ENCODE results near the gene ACKR3.

The ACKR3 gene

DNA sequence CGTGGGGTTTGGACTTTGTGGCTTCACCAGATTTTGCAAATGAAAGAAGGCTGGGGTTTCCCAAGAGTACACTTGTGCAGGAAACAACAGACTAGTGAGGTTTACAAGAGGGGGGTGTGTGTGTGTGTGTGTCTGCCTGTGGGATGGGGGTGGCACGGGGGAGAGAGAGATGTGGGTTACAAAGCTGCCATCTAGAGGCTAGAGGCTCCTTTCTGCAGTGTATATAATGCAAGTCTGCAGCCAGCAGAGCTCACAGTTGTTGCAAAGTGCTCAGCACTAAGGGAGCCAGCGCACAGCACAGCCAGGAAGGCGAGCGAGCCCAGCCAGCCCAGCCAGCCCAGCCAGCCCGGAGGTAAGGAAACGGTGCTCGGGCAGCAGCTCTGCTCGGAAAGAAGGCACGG lies at the start of gene ACKR3:
TSS of gene ACKR3 (plus strand) at position 253 of the 401 bp plus-strand sequence. CDS start 10,641 bp downstream, outside the sequence.
- peak; percentile 65 for DNase-seq (ENCODE audit: low read depth)

DNA sequence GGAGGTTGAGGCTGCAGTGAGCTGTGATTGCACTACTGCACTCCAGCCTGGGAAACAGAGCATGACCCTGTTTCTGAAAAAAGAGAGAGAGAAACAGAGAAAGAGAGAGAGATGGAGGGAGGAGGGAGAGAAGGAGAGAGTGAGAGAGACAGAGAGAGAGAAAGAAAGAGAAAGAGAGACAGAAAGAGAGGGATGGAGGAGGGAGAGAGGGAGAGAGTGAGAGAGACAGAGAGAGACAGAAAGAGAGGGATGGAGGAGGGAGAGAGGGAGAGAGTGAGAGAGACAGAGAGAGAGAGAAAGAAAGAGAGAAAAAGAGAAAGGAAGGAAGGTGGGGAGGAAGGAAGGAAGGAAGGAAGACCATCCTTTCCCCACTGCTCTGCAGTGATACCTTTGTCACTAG lies 48.1 kb upstream of the ACKR3 start:
- DNase-seq (ENCODE audit: low read depth) = no peak

DNA sequence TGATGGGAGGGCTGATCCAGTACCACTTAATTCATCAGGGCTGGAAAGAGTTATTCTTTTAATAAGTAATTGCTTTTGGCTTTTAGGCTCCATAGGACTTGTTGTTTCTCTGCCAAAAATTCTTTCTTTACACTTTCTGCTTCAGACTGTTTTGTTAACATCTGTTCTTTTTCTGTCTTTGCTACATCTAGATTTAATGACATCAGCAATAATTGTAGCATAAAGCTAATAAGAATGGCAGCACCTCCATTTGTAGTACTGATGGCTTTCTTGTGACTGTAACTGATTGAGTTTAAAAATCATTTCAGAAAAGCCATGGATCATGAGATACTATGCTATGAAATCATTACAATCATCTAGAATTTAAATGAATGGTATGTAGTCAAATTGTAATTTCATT lies 46.4 kb upstream of the ACKR3 start:
- DNase-seq (ENCODE audit: low read depth) = no peak

DNA sequence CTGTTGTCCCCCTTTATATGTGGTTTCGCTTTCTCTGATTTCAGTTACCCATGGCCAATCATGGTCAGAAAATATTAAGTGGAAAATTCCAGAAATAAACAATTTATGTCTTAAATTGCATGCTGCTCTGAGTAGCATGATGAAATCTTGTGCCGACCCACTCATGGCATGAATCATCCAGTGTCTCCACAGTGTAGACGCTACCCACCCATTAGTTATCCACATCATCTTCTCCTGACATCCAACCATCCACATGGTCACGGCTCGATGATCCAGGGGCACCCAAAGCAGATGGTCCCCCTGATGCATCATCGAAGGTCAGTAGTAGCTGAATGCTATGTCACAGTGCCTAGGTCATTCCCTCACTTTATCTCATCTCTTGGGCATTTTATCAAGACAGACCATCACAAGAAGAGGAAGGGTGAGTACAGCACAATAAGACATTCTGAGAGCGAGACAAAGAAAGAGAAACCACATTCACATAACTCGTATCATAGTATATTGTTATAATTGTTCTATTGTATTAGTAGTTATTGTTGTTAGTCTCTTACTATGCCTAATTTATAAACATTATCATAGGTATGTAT lies 44.1 kb upstream of the ACKR3 start:
- DNase-seq (ENCODE audit: low read depth) = no peak

DNA sequence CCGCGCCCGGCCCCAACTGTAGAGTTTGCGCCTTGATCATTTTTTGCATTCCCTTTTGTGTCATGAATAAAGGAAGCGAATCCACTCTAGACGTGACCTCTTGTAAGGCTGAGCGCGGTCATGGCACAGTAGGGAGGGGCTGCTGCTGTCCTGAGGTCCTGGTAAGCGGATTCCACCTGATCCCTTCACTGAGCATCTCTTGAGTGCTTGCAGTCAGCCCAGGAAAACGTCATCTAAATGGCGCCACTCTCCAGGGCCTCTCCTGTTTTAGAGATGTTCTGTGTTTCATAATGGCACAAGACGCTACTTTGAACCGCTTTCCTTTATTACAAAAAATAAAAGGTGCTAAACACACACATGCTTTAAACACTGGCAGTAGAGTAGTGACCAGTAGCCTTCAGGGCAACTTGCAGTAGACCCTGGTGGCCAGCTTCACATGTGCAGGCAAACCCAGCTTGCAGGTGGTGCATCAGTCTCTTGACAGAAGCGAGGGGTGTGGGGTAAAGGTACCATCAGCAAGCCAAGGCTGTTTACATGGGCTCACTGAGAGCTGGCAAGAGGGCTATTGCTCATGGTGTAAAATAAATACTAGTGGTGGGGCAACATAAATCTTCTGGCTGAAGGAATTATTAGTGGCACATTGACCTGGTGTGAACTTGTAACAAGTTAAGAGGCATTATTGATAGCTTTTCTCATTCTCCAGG lies 43.0 kb upstream of the ACKR3 start:
- no peak for DNase-seq (ENCODE audit: low read depth)

DNA sequence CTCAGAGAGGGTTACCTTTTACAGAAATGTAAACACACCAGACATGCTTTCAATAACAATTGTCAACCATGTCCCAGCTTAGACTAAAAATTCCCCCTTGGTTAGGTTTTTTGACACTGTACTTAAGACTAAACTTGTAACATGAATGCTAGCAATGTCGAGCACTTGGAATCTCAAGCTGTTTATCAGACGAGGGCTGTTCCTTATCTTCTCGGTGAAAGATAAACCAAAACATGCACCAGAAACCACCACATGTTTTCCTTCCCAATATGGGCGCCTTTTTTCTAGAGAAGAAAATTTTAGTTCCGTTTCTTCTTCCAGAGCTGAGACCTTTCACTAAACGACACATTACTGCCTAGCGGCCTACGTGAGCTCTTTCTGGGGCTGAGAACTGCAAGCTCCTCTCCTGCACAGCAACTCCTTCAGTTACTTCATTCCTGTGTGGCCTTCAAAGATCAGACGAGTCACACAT lies 42.4 kb upstream of the ACKR3 start:
- no peak for DNase-seq (ENCODE audit: low read depth)

DNA sequence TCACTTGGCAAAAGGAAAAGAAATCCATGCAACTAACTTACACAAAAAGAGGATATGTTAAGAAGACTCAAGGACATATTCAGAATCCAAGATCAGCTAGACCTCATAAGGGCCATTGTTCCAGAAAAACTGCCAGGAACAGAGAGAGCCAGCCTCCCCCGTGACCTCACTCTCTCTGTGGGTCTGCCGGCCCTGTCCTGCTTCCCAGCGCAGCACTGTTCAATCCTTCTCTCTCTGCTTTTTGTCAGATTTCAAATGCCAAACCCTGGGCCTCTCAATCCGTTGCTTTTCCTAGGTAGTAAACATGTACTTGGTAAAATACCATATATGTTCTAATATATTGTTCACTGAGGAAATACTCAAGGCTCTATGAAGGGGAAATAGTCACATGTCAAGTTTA lies 40.0 kb upstream of the ACKR3 start:
- no peak for DNase-seq (ENCODE audit: low read depth)

DNA sequence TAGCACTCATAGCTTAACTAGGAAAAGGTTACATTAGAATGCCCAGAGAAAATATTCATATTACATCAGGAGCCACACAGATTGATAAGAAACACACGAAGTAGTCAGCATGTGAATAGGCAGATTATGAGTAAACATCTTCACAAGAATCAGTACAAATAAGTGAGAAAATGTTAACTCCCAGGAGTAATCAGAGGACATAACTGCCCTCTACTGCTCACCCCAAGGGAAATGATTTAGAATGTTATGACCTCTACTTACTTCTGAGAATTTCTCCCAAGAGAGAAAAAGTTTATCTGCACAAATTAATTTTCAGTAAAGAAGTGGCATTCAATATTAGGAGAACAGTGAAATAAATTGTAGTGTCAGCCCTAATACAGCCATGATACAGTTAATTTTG lies 39.1 kb upstream of the ACKR3 start:
- DNase-seq (ENCODE audit: low read depth) = no peak

DNA sequence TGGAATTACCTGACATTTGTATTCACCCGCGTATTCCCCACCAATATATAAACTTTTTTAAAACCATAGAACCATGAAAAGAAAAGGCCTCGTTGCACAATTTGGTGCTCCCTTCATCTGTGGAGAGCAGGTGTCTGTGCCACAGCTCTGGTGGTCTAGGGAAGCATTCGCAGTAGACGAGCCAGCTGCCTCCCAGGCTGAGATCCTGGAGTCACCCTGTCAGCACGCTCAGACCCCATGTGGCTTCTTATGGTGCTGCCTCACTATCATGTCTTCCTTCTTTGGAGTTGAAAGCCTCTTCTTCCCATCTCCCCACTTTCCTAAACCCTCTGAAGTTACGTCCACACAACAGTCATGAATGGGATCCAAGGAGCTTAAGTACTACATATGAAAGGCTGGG lies 38.4 kb upstream of the ACKR3 start:
- no peak for DNase-seq (ENCODE audit: low read depth)

DNA sequence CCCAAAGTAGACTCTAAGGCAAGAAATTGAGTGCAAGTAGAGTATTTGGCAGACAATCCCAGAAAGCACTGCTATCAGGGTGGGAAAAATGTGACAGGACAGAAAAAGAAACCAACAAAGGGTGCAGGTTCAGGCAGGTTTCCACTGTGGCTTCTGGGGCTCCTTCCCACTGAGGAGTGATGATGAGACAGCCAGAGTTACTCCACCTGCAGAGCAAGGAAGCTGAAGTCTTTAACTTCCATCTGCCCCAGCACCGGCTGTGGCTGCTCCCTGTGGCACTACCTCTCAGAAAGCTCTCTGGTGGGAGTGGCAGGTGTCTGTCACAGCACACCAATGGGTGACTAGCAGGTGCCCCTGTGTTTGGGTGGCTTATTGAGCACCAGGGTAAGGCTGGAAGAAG lies 37.6 kb upstream of the ACKR3 start:
- no peak for DNase-seq (ENCODE audit: low read depth)

DNA sequence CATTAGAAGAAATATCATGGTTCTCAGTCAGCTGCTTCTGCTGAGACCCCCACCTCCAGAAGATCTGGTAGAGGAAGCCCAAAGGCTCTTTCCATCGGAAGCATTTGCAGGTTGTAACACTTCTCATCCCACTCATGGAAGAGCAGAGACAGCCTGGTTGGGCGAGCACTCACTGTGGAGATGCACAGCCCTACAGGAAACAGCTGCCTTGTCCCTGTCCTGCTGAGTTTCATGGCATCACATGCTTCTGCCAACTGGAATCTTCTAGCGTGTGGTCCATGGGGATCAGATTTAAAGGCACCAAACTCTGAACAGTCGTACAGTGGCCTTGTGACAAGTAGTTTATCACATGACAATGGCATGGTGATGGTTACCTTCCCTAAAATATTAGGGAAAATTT lies 36.3 kb upstream of the ACKR3 start:
- no peak for DNase-seq (ENCODE audit: low read depth)

DNA sequence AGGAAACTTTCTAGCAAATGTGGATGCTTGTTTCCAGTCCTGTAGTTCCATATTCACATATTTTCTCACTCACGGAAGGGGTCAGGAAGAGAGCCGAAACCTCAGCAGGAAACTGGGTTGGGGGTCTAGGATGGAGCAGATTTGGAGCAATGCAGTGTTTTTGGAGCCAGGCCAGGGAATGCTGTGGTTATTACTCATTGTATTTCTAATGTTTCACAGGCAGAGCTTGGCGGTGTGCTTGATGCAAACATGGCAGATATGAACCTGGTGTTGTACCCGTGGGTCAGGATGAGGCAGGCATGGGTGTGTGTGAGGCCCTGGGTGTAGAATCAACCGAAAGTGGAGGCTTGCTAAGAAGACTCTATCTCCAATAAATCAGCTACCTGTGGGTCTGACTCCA lies 34.6 kb upstream of the ACKR3 start:
- DNase-seq (ENCODE audit: low read depth) = no peak

DNA sequence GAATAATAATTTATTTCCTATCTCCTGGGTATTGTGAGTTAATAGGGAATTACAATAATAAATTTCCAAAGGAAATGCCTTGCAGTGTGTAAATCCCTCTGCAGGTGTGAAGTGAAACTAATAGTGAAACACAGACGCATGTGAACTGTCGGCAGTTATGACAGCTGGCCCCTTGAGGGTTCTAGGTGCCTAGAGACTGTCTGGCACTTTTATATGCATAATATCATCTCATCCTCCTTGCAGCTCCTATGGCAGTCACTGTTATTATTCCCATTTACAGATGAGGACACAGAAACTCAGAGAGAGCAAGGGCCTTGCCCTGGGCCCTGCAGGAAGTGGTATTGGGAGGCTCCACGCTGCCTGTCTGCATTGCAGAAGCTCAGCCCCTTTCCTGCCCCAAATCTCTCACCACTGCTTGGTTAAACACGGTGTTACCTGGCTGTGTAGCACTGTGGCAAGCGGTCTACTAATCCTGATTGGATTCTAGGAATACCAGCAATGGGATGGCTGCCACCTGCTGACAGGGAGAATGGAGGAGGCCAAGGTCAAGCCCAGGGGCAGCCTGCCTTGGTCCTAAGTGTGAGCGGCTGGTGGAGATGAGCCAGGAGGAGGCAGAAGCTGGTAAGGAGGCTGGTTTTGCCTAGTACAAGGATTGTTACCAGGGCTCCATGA lies 32.8 kb upstream of the ACKR3 start:
- no peak for DNase-seq (ENCODE audit: low read depth)

DNA sequence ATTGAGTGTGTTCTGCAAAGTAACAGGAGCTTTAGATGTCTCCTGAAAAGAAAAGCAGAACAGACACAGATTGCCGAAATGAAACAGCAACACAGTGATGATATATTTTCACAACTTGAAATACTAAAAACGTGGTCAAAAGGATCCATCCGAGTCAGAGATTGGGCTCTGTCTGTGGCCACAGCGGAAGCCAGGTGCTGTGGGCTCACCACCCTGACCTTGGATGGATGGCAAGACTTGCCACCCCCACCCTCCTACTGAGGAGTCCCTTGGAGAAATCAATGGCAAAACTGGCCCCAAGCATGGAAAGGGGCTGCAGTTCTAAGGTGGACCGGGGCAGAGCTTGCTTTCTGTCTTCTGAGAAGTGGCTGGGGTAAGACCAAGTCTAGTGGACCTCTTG lies 31.4 kb upstream of the ACKR3 start:
- no peak for DNase-seq (ENCODE audit: low read depth)

DNA sequence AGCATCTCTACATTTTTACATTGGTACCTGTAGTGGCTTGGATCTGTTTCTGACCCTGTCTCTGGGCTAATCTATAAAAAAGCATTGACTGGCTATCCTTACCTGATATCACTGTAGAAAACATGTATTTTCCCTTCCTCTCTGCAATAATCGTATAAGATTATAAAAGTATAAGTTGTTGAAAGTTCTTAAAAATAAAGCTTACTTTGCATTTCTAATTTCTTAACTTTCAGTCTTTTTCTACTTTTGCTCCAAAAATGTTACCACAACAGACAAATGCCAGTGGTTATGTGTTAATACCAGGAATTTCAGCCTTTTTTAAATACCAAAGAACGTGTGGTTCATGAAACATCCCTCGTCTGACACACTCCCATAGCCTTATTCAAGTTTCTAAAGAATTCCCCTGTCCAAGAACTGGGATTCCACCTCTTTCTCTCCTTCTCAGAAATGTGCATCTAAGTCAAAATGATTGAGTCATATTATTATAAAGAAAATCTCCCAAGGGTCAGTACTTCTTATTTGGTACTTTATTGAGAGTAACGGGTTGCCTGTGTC lies 28.5 kb upstream of the ACKR3 start:
- peak; percentile 12 for DNase-seq (ENCODE audit: low read depth)

DNA sequence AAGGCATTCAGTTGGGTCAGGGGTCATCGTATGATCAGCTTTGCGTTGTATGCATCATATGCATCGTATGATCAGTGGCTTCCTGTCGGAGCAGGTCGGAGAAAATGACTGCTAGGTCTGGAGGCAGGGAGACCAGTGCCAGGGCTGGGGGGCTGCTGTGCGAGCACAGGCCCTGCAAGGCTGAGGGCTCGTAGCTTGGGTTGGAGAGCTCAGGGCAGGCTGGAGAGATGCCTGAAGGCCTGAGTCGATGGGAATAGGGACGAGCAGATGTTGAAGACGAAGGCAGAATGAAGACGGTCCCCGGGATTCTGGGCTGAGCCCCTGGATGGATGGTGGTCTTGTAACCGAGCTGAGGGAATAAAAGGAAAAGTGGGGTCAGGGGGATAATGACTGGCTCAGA lies 25.3 kb upstream of the ACKR3 start:
- DNase-seq (ENCODE audit: low read depth) = no peak

DNA sequence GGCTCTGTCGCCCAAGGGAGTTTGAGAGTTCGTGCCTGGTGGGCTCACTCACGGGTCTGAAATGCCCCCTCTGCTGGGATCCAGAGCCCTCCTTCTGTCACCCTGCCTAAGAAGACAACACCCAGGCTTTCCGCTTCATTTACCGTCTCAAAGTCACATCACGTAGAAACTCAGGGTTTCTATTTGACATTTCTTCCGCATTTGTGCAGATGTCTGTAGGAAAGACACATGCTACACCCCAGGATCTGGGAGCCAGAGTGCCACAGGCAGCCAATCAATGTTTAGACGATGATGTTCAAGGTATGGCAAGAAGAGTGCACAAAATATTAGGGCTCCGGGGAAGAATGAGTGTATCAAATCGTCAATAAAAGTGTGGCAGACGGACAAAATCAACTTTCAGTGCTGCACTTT lies 24.4 kb upstream of the ACKR3 start:
- DNase-seq (ENCODE audit: low read depth) = no peak

DNA sequence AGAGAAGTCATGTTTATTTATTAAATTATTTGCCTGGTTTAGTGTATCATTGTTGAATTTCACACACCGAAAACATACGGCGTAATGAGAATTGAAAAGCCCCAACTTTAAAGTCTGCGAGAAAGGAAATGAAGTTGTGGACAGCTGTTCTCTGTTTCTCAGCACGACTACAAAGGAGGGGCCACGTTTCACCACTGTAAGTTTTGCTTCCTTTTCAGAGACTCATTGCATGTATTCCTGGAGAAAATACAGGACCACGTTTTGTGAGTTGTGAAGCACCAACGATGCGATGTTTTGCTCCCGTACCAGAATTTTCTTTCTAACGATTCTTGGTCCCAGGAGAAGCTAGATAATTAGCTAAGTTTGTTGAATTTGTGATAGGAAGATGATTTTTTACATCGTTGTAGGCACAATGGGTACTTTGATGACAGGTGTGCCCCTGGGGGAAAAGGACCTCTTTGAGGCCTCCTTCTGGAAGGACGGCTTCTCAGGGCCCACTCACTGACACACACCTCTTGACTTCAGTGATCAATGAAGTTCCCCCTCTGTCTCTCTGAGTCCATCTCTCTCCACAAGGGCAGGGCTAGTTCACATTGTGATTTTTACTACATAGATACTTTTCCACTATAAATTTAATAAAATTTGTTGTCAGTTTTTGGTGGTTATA lies 23.7 kb upstream of the ACKR3 start:
- no peak for DNase-seq (ENCODE audit: low read depth)

DNA sequence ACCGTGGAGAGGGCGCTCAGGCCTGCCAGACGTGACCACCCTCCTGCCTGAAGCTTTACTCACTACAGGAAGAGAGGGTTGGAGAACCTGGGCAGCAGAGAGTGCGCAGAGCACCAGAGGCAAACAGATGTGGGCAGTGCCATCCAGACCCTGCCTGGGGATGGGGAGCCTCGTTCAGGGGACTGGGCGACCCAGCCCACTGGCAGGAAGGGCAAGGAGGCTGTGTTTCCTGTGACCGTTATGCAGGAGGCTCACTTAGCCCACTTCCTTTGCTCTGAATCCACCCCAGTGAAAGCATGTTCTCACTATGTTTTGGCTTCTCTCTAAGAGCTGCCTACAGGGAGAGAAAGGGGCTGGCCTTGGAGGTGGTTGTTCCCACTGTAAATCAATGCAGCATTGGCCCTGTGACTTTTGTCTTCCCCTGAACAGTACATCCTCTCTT lies 23.0 kb upstream of the ACKR3 start:
- no peak for DNase-seq (ENCODE audit: low read depth)

DNA sequence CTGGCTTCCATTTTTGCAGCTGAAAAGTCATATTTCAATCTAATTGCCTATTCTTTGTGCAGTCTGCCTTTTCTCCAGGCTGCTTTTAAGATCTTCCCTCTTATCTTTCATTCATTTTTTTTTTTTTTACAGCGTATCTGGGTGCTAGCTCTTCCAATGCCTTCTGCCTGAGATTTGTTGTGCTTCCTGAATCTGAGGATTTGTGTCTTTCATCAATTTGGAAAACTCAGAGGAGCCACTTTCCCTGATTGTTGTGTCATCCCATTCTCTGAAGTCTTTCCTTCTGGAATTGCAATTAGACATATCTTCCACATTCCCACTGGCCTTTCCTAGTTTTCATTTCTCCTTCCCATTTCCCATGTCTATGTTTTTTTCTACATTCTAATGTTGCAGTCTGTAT lies 21.9 kb upstream of the ACKR3 start:
- no peak for DNase-seq (ENCODE audit: low read depth)

DNA sequence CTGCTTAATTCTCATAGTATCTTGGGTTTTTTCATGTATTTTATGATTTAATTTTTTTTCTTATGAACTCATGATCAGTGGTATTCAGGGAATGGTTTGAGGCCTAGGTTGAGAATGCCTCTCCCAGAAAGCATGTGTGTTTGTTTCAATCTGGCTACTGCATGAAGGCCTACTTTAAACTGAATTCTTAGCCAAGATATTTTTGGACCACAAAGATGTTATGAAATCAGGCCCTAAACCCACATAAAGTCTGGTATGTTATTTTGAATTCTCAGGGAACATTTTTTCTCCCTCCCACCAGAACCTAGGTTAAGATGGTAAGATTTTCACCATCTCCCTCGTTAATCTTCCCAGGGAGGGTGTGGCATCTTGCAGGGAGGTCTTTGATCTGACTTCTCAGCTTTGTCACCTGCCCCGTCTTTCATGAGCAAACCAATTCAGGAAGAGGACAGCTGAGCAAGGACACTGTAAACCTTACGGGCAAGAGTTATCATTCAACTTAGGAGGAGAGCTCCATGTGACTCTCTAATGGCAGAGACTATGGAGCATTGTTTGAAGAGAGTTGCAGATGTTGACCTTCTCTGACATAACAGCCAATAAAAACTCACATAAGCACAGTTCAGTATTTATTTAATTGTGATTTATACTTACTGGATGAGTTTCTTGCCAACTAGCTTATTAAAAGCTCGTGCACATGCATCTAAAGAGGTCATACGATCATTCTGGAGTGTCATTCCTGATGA lies 21.3 kb upstream of the ACKR3 start:
- DNase-seq (ENCODE audit: low read depth) = no peak

DNA sequence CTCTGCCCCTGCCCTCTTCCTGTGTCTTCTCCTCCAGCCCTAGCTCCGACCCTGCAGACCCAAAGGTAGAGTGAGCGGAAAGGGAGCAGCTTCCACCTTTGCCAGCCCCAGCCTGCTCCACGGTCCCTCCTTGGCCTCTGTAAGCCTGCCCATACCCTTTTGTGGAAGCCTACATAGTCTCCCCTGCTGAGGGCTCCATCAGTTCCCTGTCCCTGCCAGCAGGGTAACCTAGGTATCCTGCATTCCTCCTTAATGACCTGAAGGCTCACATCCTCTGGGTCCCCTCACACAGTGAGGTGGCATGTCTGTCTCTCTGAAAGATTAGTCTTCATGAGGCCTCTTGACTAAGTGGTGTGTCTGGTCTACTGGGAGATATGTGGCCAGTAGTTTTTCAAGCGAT lies 20.5 kb upstream of the ACKR3 start:
- DNase-seq (ENCODE audit: low read depth) = no peak
